T-helper 2 cell treated with Interferon-gamma antibody and Interleukin-4, amounts not matched to agents 5 μg/mL and 100 μg/mL, for 36 hours (primary cell): ENCODE data around the gene CLEC18B.
"Not testable (repeated sequence)": the region's sequence is repeated elsewhere in the genome, so short reads cannot be mapped to it uniquely, and the experiment has no call there.

Source experiments
- DNase-seq: peaks from one replicate; pipeline ENCODE4 v3.0.0; 2021; ENCODE audit warnings: low spot score
- H3K27ac Mint-ChIP-seq: one replicate; pipeline ENCODE4 v1.8.0; 2021; ENCODE audit warnings: mild to moderate bottlenecking, mixed read lengths
- H3K27me3 Mint-ChIP-seq: one replicate; pipeline ENCODE4 v1.8.0; 2021; ENCODE audit warnings: low read depth, mixed read lengths
- H3K36me3 Mint-ChIP-seq: one replicate; pipeline ENCODE4 v1.8.0; 2021; ENCODE audit warnings: low read depth, mixed read lengths
- H3K4me1 Mint-ChIP-seq: one replicate; pipeline ENCODE4 v1.8.0; 2021; ENCODE audit warnings: low read depth, mixed read lengths
- H3K4me3 Mint-ChIP-seq: one replicate; pipeline ENCODE4 v1.8.0; 2022; ENCODE audit warnings: mild to moderate bottlenecking, moderate library complexity, mixed read lengths
- H3K9me3 Mint-ChIP-seq: one replicate; pipeline ENCODE4 v1.8.0; 2021; ENCODE audit warnings: mixed read lengths

CLEC18B gene

GRCh38 chr16:74425751-74426150 lies 4.5 kb upstream of the CLEC18B start:
- H3K4me1 Mint-ChIP-seq, H3K36me3 Mint-ChIP-seq, H3K27me3 Mint-ChIP-seq, H3K27ac Mint-ChIP-seq, H3K4me3 Mint-ChIP-seq, DNase-seq, H3K9me3 Mint-ChIP-seq: not testable (repeated sequence)

GRCh38 chr16:74423721-74424120 lies 2.4 kb upstream of the CLEC18B start:
- not testable (repeated sequence) for DNase-seq, H3K27me3 Mint-ChIP-seq, H3K27ac Mint-ChIP-seq, H3K9me3 Mint-ChIP-seq, H3K36me3 Mint-ChIP-seq, H3K4me3 Mint-ChIP-seq, H3K4me1 Mint-ChIP-seq

DNA sequence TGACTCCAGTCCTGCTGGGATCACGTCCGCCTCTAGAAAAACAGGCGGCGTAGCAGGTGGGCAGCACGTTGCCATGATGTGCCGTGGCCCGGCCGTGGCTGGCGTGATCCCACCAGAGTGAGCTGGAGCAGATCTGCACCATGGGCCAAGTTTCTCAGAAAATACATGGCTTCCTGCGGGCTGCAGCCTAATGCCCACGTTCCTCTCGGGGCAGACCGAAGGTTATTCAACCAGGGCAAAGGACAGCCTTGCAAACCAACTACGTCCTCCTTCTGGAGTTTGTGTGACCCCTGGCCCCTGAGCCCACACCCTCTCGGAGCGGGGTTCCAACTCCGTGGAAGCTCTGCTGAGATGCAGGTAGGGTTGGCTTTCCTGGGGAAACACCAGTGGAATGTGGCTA lies 808 bp upstream of the CLEC18B start:
- H3K9me3 Mint-ChIP-seq, H3K4me3 Mint-ChIP-seq, DNase-seq, H3K27ac Mint-ChIP-seq, H3K4me1 Mint-ChIP-seq, H3K36me3 Mint-ChIP-seq, H3K27me3 Mint-ChIP-seq: not testable (repeated sequence)

- H3K36me3 Mint-ChIP-seq, H3K27me3 Mint-ChIP-seq, H3K9me3 Mint-ChIP-seq, H3K4me1 Mint-ChIP-seq, DNase-seq, H3K4me3 Mint-ChIP-seq, H3K27ac Mint-ChIP-seq: not testable (repeated sequence)
These were observed 156 bp upstream of the CLEC18B start for GRCh38 chr16:74421482-74421785.

GRCh38 chr16:74419811-74420210 lies 1.5 kb downstream of the CLEC18B start:
- not testable (repeated sequence) for H3K36me3 Mint-ChIP-seq, H3K4me3 Mint-ChIP-seq, DNase-seq, H3K27me3 Mint-ChIP-seq, H3K4me1 Mint-ChIP-seq, H3K9me3 Mint-ChIP-seq, H3K27ac Mint-ChIP-seq

GRCh38 chr16:74417897-74418296 lies 3.4 kb downstream of the CLEC18B start:
- not testable (repeated sequence) for H3K4me1 Mint-ChIP-seq, H3K27me3 Mint-ChIP-seq, H3K9me3 Mint-ChIP-seq, H3K27ac Mint-ChIP-seq, H3K4me3 Mint-ChIP-seq, H3K36me3 Mint-ChIP-seq, DNase-seq

- H3K4me3 Mint-ChIP-seq = not testable (repeated sequence)
These were observed 7.4 kb downstream of the CLEC18B start for GRCh38 chr16:74413920-74414319.

GRCh38 chr16:74413485-74413884 lies 7.8 kb downstream of the CLEC18B start:
- not testable (repeated sequence) for H3K4me1 Mint-ChIP-seq, H3K36me3 Mint-ChIP-seq, H3K27ac Mint-ChIP-seq, H3K27me3 Mint-ChIP-seq, H3K4me3 Mint-ChIP-seq, H3K9me3 Mint-ChIP-seq, DNase-seq

More at GRCh38 chr16:74413920-74414319, 7.4 kb downstream of the CLEC18B start:
- DNase-seq, H3K4me1 Mint-ChIP-seq, H3K27me3 Mint-ChIP-seq, H3K36me3 Mint-ChIP-seq, H3K9me3 Mint-ChIP-seq, H3K27ac Mint-ChIP-seq: not testable (repeated sequence)

DNA sequence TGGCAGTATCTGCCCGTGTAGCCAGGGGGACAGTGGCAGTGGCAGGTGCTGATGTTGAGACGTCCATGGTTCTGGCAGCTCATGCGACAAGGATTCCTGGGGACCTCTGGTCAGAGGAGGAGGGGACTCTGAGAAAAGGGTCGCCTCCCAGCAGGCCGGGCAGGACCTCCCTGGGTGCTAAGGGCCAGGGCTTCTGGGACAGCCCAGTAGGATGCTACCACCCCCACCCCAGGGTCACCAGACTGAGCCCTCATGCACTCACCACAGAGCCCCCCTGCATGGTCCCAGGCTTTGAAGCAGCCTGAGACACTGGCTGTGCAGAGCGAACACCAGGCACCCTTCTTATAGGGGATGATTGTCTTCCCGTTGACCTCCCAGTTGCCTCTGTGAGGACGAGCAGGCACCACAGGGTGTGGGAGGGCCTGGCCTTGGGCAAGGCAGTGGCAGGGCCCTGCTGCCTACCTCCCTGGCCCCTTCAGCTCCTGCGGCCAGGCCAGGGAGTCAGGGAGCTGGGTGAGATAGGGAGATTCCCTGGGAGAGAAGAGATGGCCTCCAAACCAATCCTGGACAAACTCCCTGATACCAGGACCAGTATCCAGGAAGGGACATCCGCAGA lies 8.4 kb downstream of the CLEC18B start:
- not testable (repeated sequence) for H3K27me3 Mint-ChIP-seq, H3K4me3 Mint-ChIP-seq, H3K4me1 Mint-ChIP-seq, H3K36me3 Mint-ChIP-seq, H3K9me3 Mint-ChIP-seq, DNase-seq, H3K27ac Mint-ChIP-seq

- H3K27me3 Mint-ChIP-seq = not testable (repeated sequence)
These were observed 9.0 kb downstream of the CLEC18B start for GRCh38 chr16:74412138-74412774.

GRCh38 chr16:74410981-74411380 lies 10.3 kb downstream of the CLEC18B start:
- not testable (repeated sequence) for H3K4me1 Mint-ChIP-seq, H3K27me3 Mint-ChIP-seq, H3K4me3 Mint-ChIP-seq, H3K9me3 Mint-ChIP-seq, H3K27ac Mint-ChIP-seq, H3K36me3 Mint-ChIP-seq, DNase-seq

More at GRCh38 chr16:74412138-74412774, 9.0 kb downstream of the CLEC18B start:
- DNase-seq, H3K4me3 Mint-ChIP-seq, H3K36me3 Mint-ChIP-seq, H3K4me1 Mint-ChIP-seq, H3K27ac Mint-ChIP-seq, H3K9me3 Mint-ChIP-seq: not testable (repeated sequence)

DNA sequence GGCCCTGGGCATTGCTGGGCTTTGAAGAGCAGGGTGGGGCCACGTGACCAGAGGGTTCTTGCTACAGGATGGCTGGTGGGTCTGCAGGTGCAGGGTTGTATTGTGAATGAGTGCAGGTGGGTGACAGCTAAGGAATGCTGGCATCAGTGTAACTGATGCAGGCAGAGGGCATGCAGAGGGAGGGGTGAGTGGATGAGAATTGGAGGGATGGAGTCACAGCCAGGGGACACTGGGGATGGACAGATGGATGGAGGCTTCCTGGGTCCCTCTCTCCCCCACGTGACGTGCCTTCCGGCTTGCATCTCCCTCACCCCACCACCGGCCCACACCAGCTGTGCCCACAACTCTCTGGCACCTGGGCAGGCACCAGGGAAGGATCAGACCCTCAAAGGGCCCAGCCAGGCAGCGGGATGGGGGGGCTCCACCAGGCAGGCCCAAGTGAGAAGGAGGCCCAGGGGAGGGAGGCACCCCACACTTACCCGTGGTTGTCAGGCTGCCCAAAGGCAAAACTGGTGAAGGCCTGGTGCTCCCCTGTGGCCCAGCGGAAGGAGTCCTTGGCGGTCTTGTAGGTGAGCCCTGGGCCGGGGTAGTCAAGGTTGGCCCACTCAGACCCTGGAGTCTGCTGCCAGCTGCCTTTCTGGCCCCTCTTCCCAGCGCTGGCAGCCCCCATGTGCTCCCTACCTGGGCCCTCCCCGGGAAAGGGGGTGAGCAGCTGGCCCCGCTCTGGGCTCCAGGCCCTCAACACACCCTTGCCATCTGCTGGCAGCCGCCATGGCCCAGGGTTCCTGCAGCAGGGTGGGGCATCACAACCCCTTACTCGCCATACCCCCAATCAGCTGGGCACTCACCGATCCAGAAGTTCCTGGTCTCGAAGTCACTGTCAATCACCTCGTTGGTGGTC lies 11.0 kb downstream of the CLEC18B start:
- not testable (repeated sequence) for H3K27me3 Mint-ChIP-seq, H3K4me3 Mint-ChIP-seq, H3K27ac Mint-ChIP-seq, H3K36me3 Mint-ChIP-seq, H3K4me1 Mint-ChIP-seq, H3K9me3 Mint-ChIP-seq, DNase-seq

- H3K27me3 Mint-ChIP-seq, H3K4me1 Mint-ChIP-seq, H3K9me3 Mint-ChIP-seq, DNase-seq, H3K4me3 Mint-ChIP-seq, H3K36me3 Mint-ChIP-seq, H3K27ac Mint-ChIP-seq: not testable (repeated sequence)
These were observed 11.9 kb downstream of the CLEC18B start for GRCh38 chr16:74409185-74409981.

- H3K27ac Mint-ChIP-seq, H3K4me1 Mint-ChIP-seq, H3K4me3 Mint-ChIP-seq, DNase-seq, H3K36me3 Mint-ChIP-seq, H3K27me3 Mint-ChIP-seq, H3K9me3 Mint-ChIP-seq: not testable (repeated sequence)
These were observed 13.9 kb downstream of the CLEC18B start for GRCh38 chr16:74407362-74407705.
